GDM1 (cell line): ENCODE results near the gene KRT73.

Source experiments
- DNase-seq: peaks from one replicate; lab custom pipeline; 2025; lab: John Stamatoyannopoulos, UW

Gene KRT73

DNA sequence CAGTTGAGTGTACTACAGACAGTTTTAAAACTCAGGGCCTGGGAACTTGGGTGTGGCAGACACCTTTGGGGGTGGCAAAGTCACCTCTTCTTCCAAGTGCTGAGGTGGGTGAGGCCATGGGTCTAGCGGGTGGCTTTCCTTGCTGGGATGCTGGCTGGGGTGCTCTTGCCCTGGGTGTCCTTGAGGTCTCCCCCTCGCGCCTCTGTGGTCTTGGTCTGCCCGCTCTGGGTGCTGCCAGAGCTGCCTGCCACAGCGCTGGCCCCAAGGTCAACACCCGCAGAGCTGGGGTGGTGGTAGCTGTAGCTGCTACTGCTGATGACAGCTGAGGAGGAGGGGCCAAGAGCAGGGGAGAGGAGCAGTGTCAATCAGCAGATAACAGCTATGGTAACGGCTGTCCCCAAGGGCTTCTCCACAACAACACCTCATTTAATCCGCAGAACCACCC lies 51.5 kb downstream of the KRT73 start:
- DNase-seq: no peak

DNA sequence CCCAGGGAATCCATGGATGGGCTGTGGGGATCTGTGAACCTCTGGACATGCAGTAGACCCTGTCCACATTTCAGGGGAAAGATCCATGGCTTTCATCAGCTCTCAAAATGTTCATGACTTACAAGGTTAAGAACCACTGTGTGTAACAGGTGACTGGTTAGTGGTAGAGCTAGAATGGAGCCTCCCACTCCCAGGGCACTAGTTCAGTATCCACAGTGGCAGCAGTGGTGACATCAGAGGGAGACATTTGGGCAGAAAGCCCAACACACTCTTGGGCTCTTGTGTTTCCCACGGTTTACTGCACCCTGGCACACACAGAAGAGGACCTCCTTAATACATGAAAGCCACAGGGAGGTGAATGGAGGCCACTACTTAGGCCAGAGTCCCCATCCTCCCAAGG lies 53.8 kb downstream of the KRT73 start:
- DNase-seq: no peak

DNA sequence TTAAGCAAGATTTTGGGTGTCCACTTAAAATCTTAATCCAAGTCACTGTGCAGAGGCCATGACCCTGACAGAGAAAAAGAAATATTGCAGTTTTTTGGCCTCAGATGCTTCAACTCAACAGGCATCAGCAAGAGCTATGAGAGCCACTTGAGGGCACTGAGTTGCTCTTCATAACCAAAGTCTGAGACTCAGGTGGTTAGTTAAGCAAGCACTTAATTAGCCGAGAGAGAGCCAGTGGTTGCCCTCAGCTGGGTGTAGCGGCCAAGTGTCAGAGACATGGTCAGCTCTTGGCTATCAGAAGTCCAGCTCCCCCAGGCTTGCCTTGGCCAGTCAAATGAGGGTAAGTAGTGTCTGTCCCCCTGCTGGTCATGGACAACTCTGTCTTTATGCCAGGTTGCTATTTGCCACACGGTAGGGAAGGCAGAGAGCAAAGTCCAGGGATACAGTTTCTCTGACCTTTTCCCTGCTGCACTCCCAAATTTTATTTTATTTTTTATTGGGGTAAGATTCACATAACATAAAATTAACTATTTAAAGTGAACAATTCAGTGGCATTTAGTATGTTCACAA lies 56.4 kb downstream of the KRT73 start:
- no peak for DNase-seq

- DNase-seq: no peak
Observed at GRCh38 chr12:52559979-52560378, 58.4 kb downstream of the KRT73 start.

DNA sequence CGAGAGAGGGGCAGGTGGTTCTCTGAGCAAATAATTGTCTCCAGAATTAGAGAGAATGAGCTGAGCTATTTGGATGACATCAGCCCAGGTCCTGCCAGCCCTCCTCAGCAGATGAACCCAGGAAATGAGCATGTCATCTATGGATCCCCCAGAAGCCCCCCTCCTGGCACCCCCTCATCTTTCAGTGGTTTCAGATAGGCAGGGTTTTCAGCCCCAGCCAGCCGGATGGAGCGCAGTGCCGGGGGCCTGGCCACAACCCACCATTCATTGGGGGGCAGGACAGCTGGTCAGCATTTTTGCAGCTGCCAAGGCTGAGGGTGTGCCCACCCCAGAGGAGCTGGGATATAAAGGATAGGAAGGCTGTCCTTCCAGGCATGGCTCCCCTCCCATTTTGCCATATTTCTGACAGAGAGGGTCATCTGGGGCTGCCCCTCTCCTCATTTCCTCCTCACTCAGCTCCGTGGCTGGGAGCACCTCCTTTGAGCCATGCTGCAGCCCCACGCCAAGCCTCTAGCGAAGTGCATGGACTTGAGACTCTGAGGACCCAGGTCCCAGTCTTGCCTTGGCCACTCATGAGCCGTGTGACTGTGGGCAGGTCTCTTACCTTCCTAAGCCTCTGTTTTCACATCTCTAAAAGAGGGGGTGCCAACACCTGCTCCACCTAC lies 59.4 kb downstream of the KRT73 start:
- DNase-seq: no peak
